DMS 273 treated with DMSO at 0.1 percent for 48 hours (cell line): Measurements from ENCODE around the gene PHACTR4.
"Not testable (repeated sequence)": the region's sequence is repeated elsewhere in the genome, so short reads cannot be mapped to it uniquely, and the experiment has no call there.

Experiments
- DNase-seq: peaks from one replicate; lab custom pipeline; 2025; lab: John Stamatoyannopoulos, UW

PHACTR4 gene

GRCh38 chr1:28525002-28525642, 155.6 kb downstream of the PHACTR4 start:
- DNase-seq, result not testable (repeated sequence)

GRCh38 chr1:28526886-28527285, 157.3 kb downstream of the PHACTR4 start:
- DNase-seq, result no peak

- DNase-seq, result no peak
These were observed 160.9 kb downstream of the PHACTR4 start for GRCh38 chr1:28530456-28530855.

GRCh38 chr1:28534671-28535070, 165.1 kb downstream of the PHACTR4 start:
- no peak for DNase-seq

- DNase-seq, result no peak
These were observed 165.6 kb downstream of the PHACTR4 start for GRCh38 chr1:28535180-28535579.

- no peak for DNase-seq
These were observed 168.1 kb downstream of the PHACTR4 start for GRCh38 chr1:28537457-28538199.

GRCh38 chr1:28538286-28538685, 168.7 kb downstream of the PHACTR4 start:
- no peak for DNase-seq

GRCh38 chr1:28540651-28541050, 171.1 kb downstream of the PHACTR4 start:
- DNase-seq, result no peak

- not testable (repeated sequence) for DNase-seq
These were observed 172.0 kb downstream of the PHACTR4 start for GRCh38 chr1:28541414-28542015.

GRCh38 chr1:28545246-28545628, 175.7 kb downstream of the PHACTR4 start:
- DNase-seq, result no peak

- no peak for DNase-seq
These were observed 178.8 kb downstream of the PHACTR4 start for GRCh38 chr1:28548318-28548717.
